ENCODE results near the gene IFNA7.
"Not testable (repeated sequence)": the region's sequence is repeated elsewhere in the genome, so short reads cannot be mapped to it uniquely, and the experiment has no call there.

IFNA7 gene

GRCh38 chr9:21202105-21202504 lies at the start of gene IFNA7:
IFNA7 (minus strand) TSS chr9:21202205; CDS start chr9:21202165, 40 bp downstream.
- not testable (repeated sequence) for DNase-seq

- no peak for DNase-seq
These were observed 49.6 kb upstream of the IFNA7 start for GRCh38 chr9:21251638-21252037.

GRCh38 chr9:21251190-21251589 lies 49.2 kb upstream of the IFNA7 start:
- DNase-seq, result no peak

- no peak for DNase-seq
These were observed 42.8 kb upstream of the IFNA7 start for GRCh38 chr9:21244836-21245235.

GRCh38 chr9:21239911-21240310 lies 37.9 kb upstream of the IFNA7 start, which contains the start of gene IFNA14:
IFNA14 (minus strand) TSS chr9:21240005; CDS start chr9:21239935, 70 bp downstream.
- DNase-seq, result no peak

- not testable (repeated sequence) for DNase-seq
These were observed 34.3 kb upstream of the IFNA7 start for GRCh38 chr9:21236360-21236714.

GRCh38 chr9:21235468-21236359 lies 33.7 kb upstream of the IFNA7 start:
- DNase-seq, result peak; percentile 64 to 71

GRCh38 chr9:21234153-21234687 lies 32.2 kb upstream of the IFNA7 start:
- DNase-seq, result no peak

GRCh38 chr9:21233258-21233657 lies 31.3 kb upstream of the IFNA7 start:
- no peak for DNase-seq

- DNase-seq, result no peak
These were observed 26.1 kb upstream of the IFNA7 start, which contains the start of gene IFNA17 for GRCh38 chr9:21228122-21228521. IFNA17 (minus strand) TSS chr9:21228222; CDS start chr9:21228173, 49 bp downstream.

- not testable (repeated sequence) for DNase-seq
These were observed 15.2 kb upstream of the IFNA7 start, which contains the start of gene IFNA16 for GRCh38 chr9:21217211-21217610. IFNA16 (minus strand) TSS chr9:21217311; CDS start chr9:21217305, 6 bp downstream.

- DNase-seq, result peak in 1 of 2 experiments; percentile 12
These were observed 11.7 kb upstream of the IFNA7 start for GRCh38 chr9:21213411-21214326.

- not testable (repeated sequence) for DNase-seq
These were observed 10.2 kb upstream of the IFNA7 start for GRCh38 chr9:21212160-21212559.

- DNase-seq, result not testable (repeated sequence)
These were observed 8.8 kb upstream of the IFNA7 start for GRCh38 chr9:21210782-21211181.

GRCh38 chr9:21210311-21210710 lies 8.3 kb upstream of the IFNA7 start:
- no peak for DNase-seq

GRCh38 chr9:21207043-21207442 lies 5.0 kb upstream of the IFNA7 start, which contains the start of gene IFNA10:
IFNA10 (minus strand) TSS chr9:21207143; CDS start chr9:21207097, 46 bp downstream.
- DNase-seq, result not testable (repeated sequence)

- DNase-seq, result no peak
These were observed 3.2 kb upstream of the IFNA7 start for GRCh38 chr9:21205204-21205603.

GRCh38 chr9:21194867-21195776 lies 6.9 kb downstream of the IFNA7 start:
- peak; percentile 13 to 46 for DNase-seq

GRCh38 chr9:21187487-21187886 lies 14.5 kb downstream of the IFNA7 start, which contains the start of gene IFNA4:
IFNA4 (minus strand) TSS chr9:21187587; CDS start chr9:21187531, 56 bp downstream.
- DNase-seq, result not testable (repeated sequence)

- peak; percentile 3 to 26 for DNase-seq
These were observed 18.9 kb downstream of the IFNA7 start for GRCh38 chr9:21182810-21183736.

Data from NCI-H2081 (cell line).